Kidney epithelial cell (primary cell): ENCODE measurements around the gene SYNE3. TPM values are rescaled to one million over a fixed set of nuclear protein-coding genes. Genes with fewer than 3 reads are reported as not detected.

Experiments used
- DNase-seq: peaks from one replicate; pipeline ENCODE4 v3.0.0-alpha.2; 2010; ENCODE audit warnings: low read depth
- H3K27me3 ChIP-seq: 2 replicates; pipeline ENCODE4 v1.6.0; 2011; ENCODE audit warnings: low read length; ENCODE audit not compliant: control insufficient read depth, insufficient read depth
- H3K36me3 ChIP-seq: 2 replicates; pipeline ENCODE4 v1.5.1; 2011; ENCODE audit warnings: low read length; ENCODE audit not compliant: control insufficient read depth, insufficient read depth
- H3K4me3 ChIP-seq: 2 replicates; pipeline ENCODE4 v1.5.1; 2011; ENCODE audit warnings: low read depth, mild to moderate bottlenecking, control low read depth, low read length
- total RNA-seq: library from RNA; depleted of rRNA; stranded (reverse); fragments of >200 nt; gene quantifications from 2 replicates; pipeline ENCODE4 v1.2.3, GENCODE V29; 2015
- TF ChIP-seq, protein P1 (sequence below): IDR thresholded peaks from 2 replicates; pipeline ENCODE4 v1.5.1; 2011; ENCODE audit warnings: mild to moderate bottlenecking, moderate library complexity, low read length, control low read depth, inconsistent platforms; ENCODE audit not compliant: insufficient read depth, poor library complexity, severe bottlenecking

Gene SYNE3
- total RNA-seq, 1 donor from 2014 or later, result 2.2 TPM

- DNase-seq, result no peak
- no peaks in the 10 kb centered on the region for H3K36me3 ChIP-seq
- TF ChIP-seq, protein P1, sequence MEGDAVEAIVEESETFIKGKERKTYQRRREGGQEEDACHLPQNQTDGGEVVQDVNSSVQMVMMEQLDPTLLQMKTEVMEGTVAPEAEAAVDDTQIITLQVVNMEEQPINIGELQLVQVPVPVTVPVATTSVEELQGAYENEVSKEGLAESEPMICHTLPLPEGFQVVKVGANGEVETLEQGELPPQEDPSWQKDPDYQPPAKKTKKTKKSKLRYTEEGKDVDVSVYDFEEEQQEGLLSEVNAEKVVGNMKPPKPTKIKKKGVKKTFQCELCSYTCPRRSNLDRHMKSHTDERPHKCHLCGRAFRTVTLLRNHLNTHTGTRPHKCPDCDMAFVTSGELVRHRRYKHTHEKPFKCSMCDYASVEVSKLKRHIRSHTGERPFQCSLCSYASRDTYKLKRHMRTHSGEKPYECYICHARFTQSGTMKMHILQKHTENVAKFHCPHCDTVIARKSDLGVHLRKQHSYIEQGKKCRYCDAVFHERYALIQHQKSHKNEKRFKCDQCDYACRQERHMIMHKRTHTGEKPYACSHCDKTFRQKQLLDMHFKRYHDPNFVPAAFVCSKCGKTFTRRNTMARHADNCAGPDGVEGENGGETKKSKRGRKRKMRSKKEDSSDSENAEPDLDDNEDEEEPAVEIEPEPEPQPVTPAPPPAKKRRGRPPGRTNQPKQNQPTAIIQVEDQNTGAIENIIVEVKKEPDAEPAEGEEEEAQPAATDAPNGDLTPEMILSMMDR, result no peak
- H3K4me3 ChIP-seq, result no peak overlapping the region
- H3K27me3 ChIP-seq, result no peaks in the 10 kb centered on the region
Measured at GRCh38 chr14:95524706-95525512, 8.5 kb upstream of the SYNE3 start.

DNA sequence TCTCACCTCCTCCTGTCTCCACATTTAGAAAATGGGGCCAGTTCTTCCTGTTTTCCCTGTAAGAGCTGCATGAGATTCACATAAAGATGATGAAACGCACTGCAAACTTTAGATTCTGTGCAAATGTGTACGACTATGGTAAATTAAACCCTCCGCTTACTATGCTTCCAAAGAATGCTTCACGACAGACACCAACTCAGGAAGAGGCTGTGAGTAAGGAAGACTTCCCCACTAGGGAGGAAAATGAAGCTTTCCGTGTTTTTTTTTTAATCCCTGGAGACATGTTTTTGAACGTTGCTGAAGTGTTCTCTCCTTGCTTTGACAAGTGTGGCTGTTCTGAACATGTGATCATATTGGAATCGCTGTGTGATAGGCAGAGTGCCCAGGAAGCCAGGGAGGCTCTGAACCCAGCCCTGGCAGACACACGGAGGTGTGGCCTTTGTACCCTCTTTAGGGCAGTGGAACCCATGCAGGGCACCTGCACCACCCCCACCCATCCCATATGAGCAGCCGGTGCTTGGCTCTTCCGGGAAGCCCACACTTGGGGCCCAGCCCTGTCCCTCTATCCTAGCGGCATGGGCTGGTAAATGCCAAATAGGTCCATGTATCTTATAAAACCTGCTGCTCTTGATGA lies 7.5 kb upstream of the SYNE3 start:
- DNase-seq, result no peak
- H3K4me3 ChIP-seq, result no peak overlapping the region
- TF ChIP-seq, protein P1, result no peak
- H3K27me3 ChIP-seq, result no peaks in the 10 kb centered on the region
- no peaks in the 10 kb centered on the region for H3K36me3 ChIP-seq

GRCh38 chr14:95523051-95523814 lies 6.8 kb upstream of the SYNE3 start:
- Histone ChIP-seq H3K36me3 (no peaks in the 10 kb centered on the region), H3K27me3 (peaks cover 2% of the 10 kb centered on the region), H3K4me3 (no peak overlapping the region)
- no peak for DNase-seq
- TF ChIP-seq, protein P1, result no peak

DNA sequence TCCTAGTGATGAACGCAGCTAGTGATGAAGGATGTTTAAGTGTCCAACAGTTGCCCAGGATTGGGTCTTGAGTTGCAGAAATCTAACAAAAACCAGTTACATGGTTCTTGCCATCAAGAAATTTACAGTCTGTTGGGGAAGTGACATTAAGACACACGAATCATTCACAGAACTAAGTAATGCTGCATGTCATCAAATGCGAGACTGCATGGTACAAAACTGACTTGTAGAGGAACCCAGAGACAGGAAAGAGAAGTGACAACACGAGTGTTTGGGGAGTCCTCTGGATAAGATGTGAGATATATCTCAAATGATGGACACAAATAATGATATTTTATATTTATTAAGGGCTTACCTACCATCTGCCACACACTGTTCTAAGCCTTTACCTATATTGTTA lies 6.1 kb upstream of the SYNE3 start:
- no peak for DNase-seq
- TF ChIP-seq, protein P1, result no peak
- no peak overlapping the region for H3K4me3 ChIP-seq
- no peaks in the 10 kb centered on the region for H3K36me3 ChIP-seq
- peaks cover 3% of the 10 kb centered on the region for H3K27me3 ChIP-seq

- Histone ChIP-seq H3K4me3 (no peak overlapping the region), H3K36me3 (no peaks in the 10 kb centered on the region), H3K27me3 (peaks cover 3% of the 10 kb centered on the region)
- TF ChIP-seq, protein P1, result no peak
- no peak for DNase-seq
Measured at GRCh38 chr14:95522116-95522515, 5.7 kb upstream of the SYNE3 start.
